DOHH2 (cell line): ENCODE results near the gene CD40.

ENCODE experiments used
- H3F3A ChIP-seq: fragments of 200-600 bp; sonication (generic), shearing (Covaris generic); 2 replicates; pipeline ENCODE4 v1.6.0; 2016; ENCODE audit warnings: antibody characterized with exemption, mild to moderate bottlenecking; ENCODE audit not compliant: control insufficient read depth, insufficient read depth
- H3K27ac ChIP-seq: fragments of 200-600 bp; sonication (generic); 2 replicates; pipeline ENCODE4 v1.5.1; 2014; ENCODE audit warnings: low read depth, mild to moderate bottlenecking, low read length, moderate library complexity
- H3K27me3 ChIP-seq: fragments of 200-600 bp; sonication (generic); 2 replicates; pipeline ENCODE4 v1.6.1; 2014; ENCODE audit warnings: mild to moderate bottlenecking, low read length, mixed read lengths; ENCODE audit not compliant: control insufficient read depth
- H3K36me3 ChIP-seq: fragments of 200-600 bp; sonication (generic); 2 replicates; pipeline ENCODE4 v1.6.1; 2014; ENCODE audit warnings: mild to moderate bottlenecking, low read length, moderate library complexity, mixed read lengths; ENCODE audit not compliant: control insufficient read depth
- H3K4me1 ChIP-seq: fragments of 200-600 bp; sonication (generic); 2 replicates; pipeline ENCODE4 v1.6.1; 2014; ENCODE audit warnings: mild to moderate bottlenecking, low read length, mixed read lengths; ENCODE audit not compliant: control insufficient read depth
- H3K4me2 ChIP-seq: fragments of 200-600 bp; sonication (generic); 2 replicates; pipeline ENCODE4 v1.6.0; 2014; ENCODE audit warnings: mild to moderate bottlenecking, low read length, moderate library complexity
- H3K4me3 ChIP-seq: fragments of 200-600 bp; sonication (generic); 2 replicates; pipeline ENCODE4 v1.5.1; 2014; ENCODE audit warnings: mild to moderate bottlenecking, low read length, mixed read lengths
- H3K79me2 ChIP-seq: fragments of 200-600 bp; sonication (generic); 2 replicates; pipeline ENCODE4 v1.6.1; 2014; ENCODE audit warnings: mild to moderate bottlenecking, low read length, mixed read lengths; ENCODE audit not compliant: control insufficient read depth
- H3K9me2 ChIP-seq: fragments of 200-600 bp; sonication (generic); replicated peaks from 2 replicates; pipeline ENCODE4 v1.6.1; 2014; ENCODE audit warnings: mild to moderate bottlenecking, low read length, mixed read lengths; ENCODE audit not compliant: control insufficient read depth
- H3K9me3 ChIP-seq: fragments of 200-600 bp; sonication (generic); 2 replicates; pipeline ENCODE4 v1.6.1; 2014; ENCODE audit warnings: antibody characterized with exemption, low read length, mixed read lengths; ENCODE audit not compliant: control insufficient read depth, insufficient read depth
- H4K20me1 ChIP-seq: fragments of 200-600 bp; sonication (generic); 2 replicates; pipeline ENCODE4 v1.6.0; 2014; ENCODE audit warnings: low read depth, mild to moderate bottlenecking, antibody characterized with exemption, low read length, moderate library complexity; ENCODE audit not compliant: control insufficient read depth, insufficient read depth
- CTCF ChIP-seq: fragments of 200-600 bp; sonication (generic); IDR thresholded peaks from one replicate; pipeline ENCODE4 v1.5.1; 2014; ENCODE audit warnings: antibody characterized with exemption, mild to moderate bottlenecking, low read depth, low read length; ENCODE audit not compliant: poor library complexity, severe bottlenecking
- EZH2phosphoT487 ChIP-seq: fragments of 200-600 bp; sonication (generic); IDR thresholded peaks from 2 replicates; pipeline ENCODE4 v1.6.1; 2017; ENCODE audit warnings: borderline replicate concordance, mild to moderate bottlenecking, antibody characterized with exemption, low read length, moderate library complexity, mixed read lengths

CD40 gene

GRCh38 chr20:46174469-46175126 is 56.5 kb downstream of the CD40 start:
- H3K4me2 ChIP-seq, result no peak overlapping the region
- no peak overlapping the region for H3K4me3 ChIP-seq
- H3K27ac ChIP-seq, result no peak overlapping the region
- no peaks in the 10 kb centered on the region for H3K9me3 ChIP-seq
- H3K27me3 ChIP-seq, result peaks cover 6% of the 10 kb centered on the region
- no peaks in the 10 kb centered on the region for H3K36me3 ChIP-seq
- TF ChIP-seq EZH2phosphoT487 (no peak), CTCF (no peak)
- no peaks in the 10 kb centered on the region for H3K79me2 ChIP-seq
- no peaks in the 10 kb centered on the region for H3F3A ChIP-seq
- H3K4me1 ChIP-seq, result no peaks in the 10 kb centered on the region
- no peaks in the 10 kb centered on the region for H3K9me2 ChIP-seq
- no peaks in the 10 kb centered on the region for H4K20me1 ChIP-seq

GRCh38 chr20:46175127-46175494 is 57.0 kb downstream of the CD40 start:
- Histone ChIP-seq H3K79me2 (no peaks in the 10 kb centered on the region), H3K9me2 (no peaks in the 10 kb centered on the region), H3K36me3 (no peaks in the 10 kb centered on the region), H3K27ac (no peak overlapping the region), H3K9me3 (no peaks in the 10 kb centered on the region), H3K4me2 (no peak overlapping the region), H4K20me1 (no peaks in the 10 kb centered on the region), H3K27me3 (peaks cover 6% of the 10 kb centered on the region), H3K4me3 (no peak overlapping the region), H3K4me1 (no peaks in the 10 kb centered on the region), H3F3A (no peaks in the 10 kb centered on the region)
- no peak for TF ChIP-seq CTCF
- TF ChIP-seq EZH2phosphoT487, result no peak

GRCh38 chr20:46176739-46177378 is 58.7 kb downstream of the CD40 start:
- Histone ChIP-seq H3K79me2 (no peaks in the 10 kb centered on the region), H3K27me3 (peaks cover 9% of the 10 kb centered on the region), H3K9me2 (no peaks in the 10 kb centered on the region), H3K4me2 (no peak overlapping the region), H3K9me3 (no peaks in the 10 kb centered on the region), H3F3A (no peaks in the 10 kb centered on the region), H3K36me3 (no peaks in the 10 kb centered on the region), H3K4me1 (no peaks in the 10 kb centered on the region), H3K4me3 (no peak overlapping the region), H4K20me1 (no peaks in the 10 kb centered on the region), H3K27ac (no peak overlapping the region)
- TF ChIP-seq EZH2phosphoT487 (no peak), CTCF (no peak)
